ENCODE results near the gene TRIM71.

The TRIM71 gene

GRCh38 chr3:32872487-32873382, 54.9 kb downstream of the TRIM71 start:
- Histone ChIP-seq H3K36me3 (ENCODE audit: control insufficient read depth, insufficient read depth, low read length) (peaks cover 44% of the 10 kb centered on the region), H3K4me1 (ENCODE audit: control insufficient read depth, insufficient read depth, low read length) (peaks cover 50% of the 10 kb centered on the region), H3K27me3 (ENCODE audit: control insufficient read depth, insufficient read depth, low read length) (no peaks in the 10 kb centered on the region), H3K4me3 (ENCODE audit: low read depth, low read length) (no peak overlapping the region), H3K9me3 (ENCODE audit: control insufficient read depth, insufficient read depth, low read length) (no peaks in the 10 kb centered on the region), H3K9ac (ENCODE audit: low read depth, low read length) (peak overlapping the region; percentile 19)

GRCh38 chr3:32873531-32874130, 55.8 kb downstream of the TRIM71 start:
- Histone ChIP-seq H3K4me3 (ENCODE audit: low read depth, low read length) (no peak overlapping the region), H3K9ac (ENCODE audit: low read depth, low read length) (no peak overlapping the region), H3K9me3 (ENCODE audit: control insufficient read depth, insufficient read depth, low read length) (no peaks in the 10 kb centered on the region), H3K27me3 (ENCODE audit: control insufficient read depth, insufficient read depth, low read length) (no peaks in the 10 kb centered on the region), H3K36me3 (ENCODE audit: control insufficient read depth, insufficient read depth, low read length) (peaks cover 44% of the 10 kb centered on the region), H3K4me1 (ENCODE audit: control insufficient read depth, insufficient read depth, low read length) (peaks cover 41% of the 10 kb centered on the region)

- Histone ChIP-seq H3K4me3 (ENCODE audit: low read depth, low read length) (no peak overlapping the region), H3K9ac (ENCODE audit: low read depth, low read length) (no peak overlapping the region), H3K36me3 (ENCODE audit: control insufficient read depth, insufficient read depth, low read length) (peaks cover 53% of the 10 kb centered on the region), H3K27me3 (ENCODE audit: control insufficient read depth, insufficient read depth, low read length) (no peaks in the 10 kb centered on the region), H3K9me3 (ENCODE audit: control insufficient read depth, insufficient read depth, low read length) (no peaks in the 10 kb centered on the region), H3K4me1 (ENCODE audit: control insufficient read depth, insufficient read depth, low read length) (peaks cover 28% of the 10 kb centered on the region)
Measured at GRCh38 chr3:32876920-32877319, 59.1 kb downstream of the TRIM71 start.

- H3K4me1 ChIP-seq (ENCODE audit: control insufficient read depth, insufficient read depth, low read length): peaks cover 21% of the 10 kb centered on the region
- H3K27me3 ChIP-seq (ENCODE audit: control insufficient read depth, insufficient read depth, low read length): no peaks in the 10 kb centered on the region
- H3K9ac ChIP-seq (ENCODE audit: low read depth, low read length): no peak overlapping the region
- no peak overlapping the region for H3K4me3 ChIP-seq (ENCODE audit: low read depth, low read length)
- H3K9me3 ChIP-seq (ENCODE audit: control insufficient read depth, insufficient read depth, low read length): no peaks in the 10 kb centered on the region
- H3K36me3 ChIP-seq (ENCODE audit: control insufficient read depth, insufficient read depth, low read length): peaks cover 53% of the 10 kb centered on the region
Measured at GRCh38 chr3:32877598-32877997, 59.8 kb downstream of the TRIM71 start.

- Histone ChIP-seq H3K4me1 (ENCODE audit: control insufficient read depth, insufficient read depth, low read length) (peaks cover 18% of the 10 kb centered on the region), H3K4me3 (ENCODE audit: low read depth, low read length) (no peak overlapping the region), H3K9ac (ENCODE audit: low read depth, low read length) (no peak overlapping the region), H3K9me3 (ENCODE audit: control insufficient read depth, insufficient read depth, low read length) (no peaks in the 10 kb centered on the region), H3K36me3 (ENCODE audit: control insufficient read depth, insufficient read depth, low read length) (peaks cover 52% of the 10 kb centered on the region), H3K27me3 (ENCODE audit: control insufficient read depth, insufficient read depth, low read length) (no peaks in the 10 kb centered on the region)
Measured at GRCh38 chr3:32880225-32880624, 62.4 kb downstream of the TRIM71 start.

GRCh38 chr3:32881624-32882023, 63.8 kb downstream of the TRIM71 start:
- Histone ChIP-seq H3K4me3 (ENCODE audit: low read depth, low read length) (no peak overlapping the region), H3K36me3 (ENCODE audit: control insufficient read depth, insufficient read depth, low read length) (peaks cover 53% of the 10 kb centered on the region), H3K9ac (ENCODE audit: low read depth, low read length) (peak overlapping the region; percentile 16), H3K9me3 (ENCODE audit: control insufficient read depth, insufficient read depth, low read length) (no peaks in the 10 kb centered on the region), H3K27me3 (ENCODE audit: control insufficient read depth, insufficient read depth, low read length) (no peaks in the 10 kb centered on the region), H3K4me1 (ENCODE audit: control insufficient read depth, insufficient read depth, low read length) (peaks cover 10% of the 10 kb centered on the region)

- no peak overlapping the region for H3K4me3 ChIP-seq (ENCODE audit: low read depth, low read length)
- no peak overlapping the region for H3K9ac ChIP-seq (ENCODE audit: low read depth, low read length)
- H3K36me3 ChIP-seq (ENCODE audit: control insufficient read depth, insufficient read depth, low read length): peaks cover 53% of the 10 kb centered on the region
- no peaks in the 10 kb centered on the region for H3K27me3 ChIP-seq (ENCODE audit: control insufficient read depth, insufficient read depth, low read length)
- no peaks in the 10 kb centered on the region for H3K9me3 ChIP-seq (ENCODE audit: control insufficient read depth, insufficient read depth, low read length)
- H3K4me1 ChIP-seq (ENCODE audit: control insufficient read depth, insufficient read depth, low read length): peaks cover 10% of the 10 kb centered on the region
Measured at GRCh38 chr3:32882189-32882588, 64.4 kb downstream of the TRIM71 start.

GRCh38 chr3:32882603-32883025, 64.8 kb downstream of the TRIM71 start:
- H3K36me3 ChIP-seq (ENCODE audit: control insufficient read depth, insufficient read depth, low read length): peaks cover 53% of the 10 kb centered on the region
- H3K4me3 ChIP-seq (ENCODE audit: low read depth, low read length): no peak overlapping the region
- no peak overlapping the region for H3K9ac ChIP-seq (ENCODE audit: low read depth, low read length)
- no peaks in the 10 kb centered on the region for H3K9me3 ChIP-seq (ENCODE audit: control insufficient read depth, insufficient read depth, low read length)
- no peaks in the 10 kb centered on the region for H3K27me3 ChIP-seq (ENCODE audit: control insufficient read depth, insufficient read depth, low read length)
- H3K4me1 ChIP-seq (ENCODE audit: control insufficient read depth, insufficient read depth, low read length): peaks cover 10% of the 10 kb centered on the region

- H3K36me3 ChIP-seq (ENCODE audit: control insufficient read depth, insufficient read depth, low read length): peaks cover 59% of the 10 kb centered on the region
Measured at GRCh38 chr3:32883817-32884216, 66.0 kb downstream of the TRIM71 start.

GRCh38 chr3:32884591-32884990, 66.8 kb downstream of the TRIM71 start:
- H3K36me3 ChIP-seq (ENCODE audit: control insufficient read depth, insufficient read depth, low read length): peaks cover 65% of the 10 kb centered on the region
- no peaks in the 10 kb centered on the region for H3K9me3 ChIP-seq (ENCODE audit: control insufficient read depth, insufficient read depth, low read length)
- peaks cover 10% of the 10 kb centered on the region for H3K4me1 ChIP-seq (ENCODE audit: control insufficient read depth, insufficient read depth, low read length)
- H3K9ac ChIP-seq (ENCODE audit: low read depth, low read length): no peak overlapping the region
- H3K27me3 ChIP-seq (ENCODE audit: control insufficient read depth, insufficient read depth, low read length): no peaks in the 10 kb centered on the region
- H3K4me3 ChIP-seq (ENCODE audit: low read depth, low read length): no peak overlapping the region

More at GRCh38 chr3:32883817-32884216, 66.0 kb downstream of the TRIM71 start:
- no peaks in the 10 kb centered on the region for H3K9me3 ChIP-seq (ENCODE audit: control insufficient read depth, insufficient read depth, low read length)
- no peak overlapping the region for H3K4me3 ChIP-seq (ENCODE audit: low read depth, low read length)
- H3K9ac ChIP-seq (ENCODE audit: low read depth, low read length): peak overlapping the region; percentile 20
- no peaks in the 10 kb centered on the region for H3K27me3 ChIP-seq (ENCODE audit: control insufficient read depth, insufficient read depth, low read length)
- H3K4me1 ChIP-seq (ENCODE audit: control insufficient read depth, insufficient read depth, low read length): peaks cover 10% of the 10 kb centered on the region

GRCh38 chr3:32885283-32885901, 67.6 kb downstream of the TRIM71 start:
- Histone ChIP-seq H3K4me3 (ENCODE audit: low read depth, low read length) (no peak overlapping the region), H3K9ac (ENCODE audit: low read depth, low read length) (no peak overlapping the region), H3K9me3 (ENCODE audit: control insufficient read depth, insufficient read depth, low read length) (no peaks in the 10 kb centered on the region), H3K4me1 (ENCODE audit: control insufficient read depth, insufficient read depth, low read length) (peaks cover 9% of the 10 kb centered on the region), H3K36me3 (ENCODE audit: control insufficient read depth, insufficient read depth, low read length) (peaks cover 73% of the 10 kb centered on the region), H3K27me3 (ENCODE audit: control insufficient read depth, insufficient read depth, low read length) (no peaks in the 10 kb centered on the region)

Data from iPS-15b (cell line).